GM15510 (cell line): ENCODE data around the gene WEE1.

Experiments
- POLR2A ChIP-seq: IDR thresholded peaks from 3 replicates; pipeline ENCODE4 v1.6.1; 2011; ENCODE audit warnings: borderline replicate concordance; ENCODE audit not compliant: insufficient read length; ENCODE audit errors: extremely low read depth

WEE1 gene

GRCh38 chr11:9573052-9573774, at the start of gene WEE1:
Gene WEE1 (plus strand): TSS chr11:9573670. CDS start chr11:9573934, 264 bp downstream.
- peak; percentile 53 for TF ChIP-seq POLR2A

GRCh38 chr11:9524001-9524400, 49.5 kb upstream of the WEE1 start:
- TF ChIP-seq POLR2A: no peak

GRCh38 chr11:9525116-9525515, 48.4 kb upstream of the WEE1 start:
- no peak for TF ChIP-seq POLR2A

GRCh38 chr11:9527481-9528135, 45.9 kb upstream of the WEE1 start:
- no peak for TF ChIP-seq POLR2A

GRCh38 chr11:9528136-9528501, 45.4 kb upstream of the WEE1 start:
- TF ChIP-seq POLR2A: no peak

GRCh38 chr11:9528573-9529333, 44.7 kb upstream of the WEE1 start:
- no peak for TF ChIP-seq POLR2A

GRCh38 chr11:9529334-9529650, 44.2 kb upstream of the WEE1 start:
- TF ChIP-seq POLR2A: no peak

- no peak for TF ChIP-seq POLR2A
Observed at GRCh38 chr11:9530020-9530621, 43.3 kb upstream of the WEE1 start.

GRCh38 chr11:9530901-9531625, 42.4 kb upstream of the WEE1 start:
- no peak for TF ChIP-seq POLR2A

- TF ChIP-seq POLR2A: no peak
Observed at GRCh38 chr11:9533058-9533457, 40.4 kb upstream of the WEE1 start.

GRCh38 chr11:9533736-9534473, 39.6 kb upstream of the WEE1 start:
- no peak for TF ChIP-seq POLR2A

GRCh38 chr11:9535189-9535781, 38.2 kb upstream of the WEE1 start:
- TF ChIP-seq POLR2A: no peak

- no peak for TF ChIP-seq POLR2A
Observed at GRCh38 chr11:9538548-9538947, 34.9 kb upstream of the WEE1 start.
